B cell (primary cell): ENCODE data around the gene ATP5F1A. TPM values are rescaled to one million over a fixed set of nuclear protein-coding genes. Genes with fewer than 3 reads are reported as not detected.

ENCODE experiments used
- ATAC-seq: fragments of 200-7000 bp; cut with Tn5 transposase; one replicate; pipeline ENCODE4 v1.10.0; 2021; ENCODE audit warnings: low read depth, mild to moderate bottlenecking, moderate number of reproducible peaks, moderate library complexity
- CTCF ChIA-PET: fragments of 350-600 bp; sonication (Branson Sonifier 250); formaldehyde crosslinking; loops from one replicate; lab custom pipeline; 2021; ENCODE audit warnings: antibody characterized with exemption, inconsistent platforms; lab: Charles Lee
- POLR2A ChIA-PET: fragments of 350-600 bp; sonication (Branson Sonifier 250); formaldehyde crosslinking; loops from one replicate; lab custom pipeline; 2021; ENCODE audit warnings: antibody characterized with exemption; lab: Charles Lee
- DNase-seq: peaks from one replicate; pipeline ENCODE4 v3.0.0; 2013
- H2AFZ ChIP-seq: 2 replicates; pipeline ENCODE4 v1.6.1; 2012; ENCODE audit warnings: mild to moderate bottlenecking, low read depth, low read length; ENCODE audit not compliant: insufficient read depth, poor library complexity, severe bottlenecking
- H3K27ac ChIP-seq, 2 donors: 1 replicate in 1 of 2; 2 replicates in 1 of 2; pipeline ENCODE4 v1.5.1; 2012 to 2013; ENCODE audit warnings: low read length in 2 of 2, mild to moderate bottlenecking in 2 of 2, moderate library complexity in 1 of 2
- H3K27me3 ChIP-seq, 4 experiments: fragments of 200-600 bp in 1 of 4; sonication (generic) in 1 of 4; replicated peaks in 1 of 4; 1 replicate in 2 of 4; 2 replicates in 2 of 4; pipeline versions ENCODE4 v1.6.1 to v1.7.0; 2013 to 2016; ENCODE audit warnings: low read length in 3 of 4, mild to moderate bottlenecking in 2 of 4, mixed read lengths in 1 of 4, moderate library complexity in 1 of 4; ENCODE audit not compliant: insufficient read depth in 4 of 4, control insufficient read depth in 3 of 4; ENCODE audit errors: control extremely low read depth in 1 of 4
- H3K36me3 ChIP-seq, 2 experiments: replicated peaks in 1 of 2; 1 replicate in 1 of 2; 2 replicates in 1 of 2; pipeline versions ENCODE4 v1.6.1 to v1.7.1; 2013; ENCODE audit warnings: low read length in 1 of 2; ENCODE audit not compliant: insufficient read depth in 2 of 2, control insufficient read depth in 1 of 2; ENCODE audit errors: control extremely low read depth in 1 of 2, extremely low read depth in 1 of 2
- H3K4me1 ChIP-seq, 2 donors: fragments of 200-600 bp in 1 of 2; sonication (generic) in 1 of 2; 1 replicate in 1 of 2; 2 replicates in 1 of 2; pipeline versions ENCODE4 v1.5.1 to v1.6.1; 2013 to 2017; ENCODE audit warnings: low read length in 2 of 2; ENCODE audit not compliant: control insufficient read depth in 2 of 2, insufficient read depth in 2 of 2
- H3K4me2 ChIP-seq: replicated peaks from 2 replicates; pipeline ENCODE3; 2012; ENCODE audit warnings: mild to moderate bottlenecking, low read depth, low read length; ENCODE audit not compliant: poor library complexity, severe bottlenecking
- H3K4me3 ChIP-seq, 5 experiments: fragments of 200-600 bp in 1 of 5; sonication (generic) in 1 of 5; 1 replicate in 3 of 5; 2 replicates in 2 of 5; pipeline versions ENCODE4 v1.5.1 to v1.7.0; 2011 to 2016; ENCODE audit warnings: low read length in 4 of 5, mild to moderate bottlenecking in 4 of 5, low read depth in 2 of 5, control low read depth in 1 of 5, moderate library complexity in 1 of 5; ENCODE audit not compliant: insufficient read depth in 1 of 5; ENCODE audit errors: control extremely low read depth in 1 of 5, extremely low read depth in 1 of 5
- H3K79me2 ChIP-seq: fragments of 200-600 bp; sonication (generic); one replicate; pipeline ENCODE4 v1.6.0; 2016; ENCODE audit warnings: low read length; ENCODE audit not compliant: control insufficient read depth, insufficient read depth
- H3K9ac ChIP-seq: fragments of 200-600 bp; sonication (generic); 2 replicates; pipeline ENCODE4 v1.6.1; 2017; ENCODE audit warnings: mild to moderate bottlenecking, low read length, moderate library complexity
- H3K9me3 ChIP-seq, 3 donors: one replicate each; pipeline versions ENCODE4 v1.6.1 to v1.7.1; 2013; ENCODE audit warnings: low read length in 2 of 3; ENCODE audit not compliant: control insufficient read depth in 2 of 3, insufficient read depth in 1 of 3; ENCODE audit errors: control extremely low read depth in 1 of 3
- H4K20me1 ChIP-seq: 2 replicates; pipeline ENCODE4 v1.6.0; 2012; ENCODE audit warnings: mild to moderate bottlenecking, low read length; ENCODE audit not compliant: insufficient read depth, control insufficient read depth, poor library complexity, severe bottlenecking
- H3K27ac Mint-ChIP-seq: one replicate; pipeline ENCODE4 v1.8.0; 2021; ENCODE audit warnings: mixed read lengths
- H3K27me3 Mint-ChIP-seq: one replicate; pipeline ENCODE4 v1.8.0; 2021; ENCODE audit warnings: mixed read lengths
- H3K4me1 Mint-ChIP-seq: one replicate; pipeline ENCODE4 v1.8.0; 2021; ENCODE audit warnings: mixed read lengths
- H3K4me3 Mint-ChIP-seq: one replicate; pipeline ENCODE4 v1.8.0; 2021; ENCODE audit warnings: mixed read lengths
- H3K9me3 Mint-ChIP-seq: one replicate; pipeline ENCODE4 v1.8.0; 2022; ENCODE audit warnings: mixed read lengths; ENCODE audit not compliant: insufficient read depth
- EZH2 ChIP-seq: IDR thresholded peaks from 2 replicates; pipeline ENCODE4 v1.6.1; 2012; ENCODE audit warnings: borderline replicate concordance, low read depth, mild to moderate bottlenecking, moderate library complexity, low read length; ENCODE audit not compliant: insufficient read depth, poor library complexity, severe bottlenecking
- WGBS: methylation state at CpG from one replicate; pipeline ENCODE4 v1.1.5; 2013; ENCODE audit warnings: missing lambda C conversion rate; ENCODE audit not compliant: insufficient coverage; 5-methylcytosine and 5-hydroxymethylcytosine counted together
- intact Hi-C: fragments of 100-400 bp; cut with micrococcal nuclease; formaldehyde crosslinking; loops from one replicate; pipeline ENCODE4 v1.10.0; 2022
- polyA plus RNA-seq: library from polyadenylated mRNA; depleted of rRNA; stranded (reverse); fragments of >200 nt; gene quantifications from 2 replicates; pipeline ENCODE4 v1.2.3, GENCODE V29; 2012
- total RNA-seq, 2 donors: library from RNA; stranded (reverse); fragments of 120-200 nt in 1 of 2; gene quantifications; 1 replicate in 1 of 2; 2 replicates in 1 of 2; pipeline versions ENCODE4 v1.2.3 to v1.2.4, GENCODE V29; 2013 to 2022
- TF ChIP-seq, protein P1 (sequence below): fragments of 200-600 bp; IDR thresholded peaks from one replicate; pipeline ENCODE4 v1.8.0; 2022; ENCODE audit warnings: antibody characterized with exemption, mild to moderate bottlenecking

The ATP5F1A gene
- total and polyA plus RNA-seq, 2 donors (not counting 1 experiment from before 2014, with no cell fraction given): 225 to 235 TPM

- H3K4me2 ChIP-seq: no peak overlapping the region
- H3K4me1 ChIP-seq: no peaks in the 10 kb centered on the region
- no peak overlapping the region for H3K27ac Mint-ChIP-seq
- H3K9me3 Mint-ChIP-seq: no peaks in the 10 kb centered on the region
- ATAC-seq: no peak
- ChIA-PET CTCF (interaction anchor here (0.9 to 1.3 kb wide), 2 partner anchors 34 to 544 kb away, joined by 3 to 4 read pairs; no protein-coding TSS in a partner anchor), POLR2A (no interaction called here)
- intact Hi-C loops: no loop called here
- H3K27me3 ChIP-seq: no peaks in the 10 kb centered on the region
- H3K9ac ChIP-seq: no peak overlapping the region
- H3K79me2 ChIP-seq: peaks cover 14% of the 10 kb centered on the region
- no CpG with 5 or more reads among the region's 1 CpG for WGBS
- TF ChIP-seq, protein P1, sequence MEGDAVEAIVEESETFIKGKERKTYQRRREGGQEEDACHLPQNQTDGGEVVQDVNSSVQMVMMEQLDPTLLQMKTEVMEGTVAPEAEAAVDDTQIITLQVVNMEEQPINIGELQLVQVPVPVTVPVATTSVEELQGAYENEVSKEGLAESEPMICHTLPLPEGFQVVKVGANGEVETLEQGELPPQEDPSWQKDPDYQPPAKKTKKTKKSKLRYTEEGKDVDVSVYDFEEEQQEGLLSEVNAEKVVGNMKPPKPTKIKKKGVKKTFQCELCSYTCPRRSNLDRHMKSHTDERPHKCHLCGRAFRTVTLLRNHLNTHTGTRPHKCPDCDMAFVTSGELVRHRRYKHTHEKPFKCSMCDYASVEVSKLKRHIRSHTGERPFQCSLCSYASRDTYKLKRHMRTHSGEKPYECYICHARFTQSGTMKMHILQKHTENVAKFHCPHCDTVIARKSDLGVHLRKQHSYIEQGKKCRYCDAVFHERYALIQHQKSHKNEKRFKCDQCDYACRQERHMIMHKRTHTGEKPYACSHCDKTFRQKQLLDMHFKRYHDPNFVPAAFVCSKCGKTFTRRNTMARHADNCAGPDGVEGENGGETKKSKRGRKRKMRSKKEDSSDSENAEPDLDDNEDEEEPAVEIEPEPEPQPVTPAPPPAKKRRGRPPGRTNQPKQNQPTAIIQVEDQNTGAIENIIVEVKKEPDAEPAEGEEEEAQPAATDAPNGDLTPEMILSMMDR: no peak
- TF ChIP-seq EZH2: no peak
- no peak overlapping the region for H3K4me3 ChIP-seq
- no peak for DNase-seq
- H3K9me3 ChIP-seq: no peaks in the 10 kb centered on the region
- no peaks in the 10 kb centered on the region for H4K20me1 ChIP-seq
- peaks cover 2% of the 10 kb centered on the region for H3K4me1 Mint-ChIP-seq
- no peak overlapping the region for H2AFZ ChIP-seq
- H3K27me3 Mint-ChIP-seq: no peaks in the 10 kb centered on the region
- H3K27ac ChIP-seq: no peak overlapping the region
- H3K4me3 Mint-ChIP-seq: no peak overlapping the region
- peaks cover 2 to 34% of the 10 kb centered on the region in 2 experiments for H3K36me3 ChIP-seq
Observed at GRCh38 chr18:46113751-46114150, 15.7 kb upstream of the ATP5F1A start.

DNA sequence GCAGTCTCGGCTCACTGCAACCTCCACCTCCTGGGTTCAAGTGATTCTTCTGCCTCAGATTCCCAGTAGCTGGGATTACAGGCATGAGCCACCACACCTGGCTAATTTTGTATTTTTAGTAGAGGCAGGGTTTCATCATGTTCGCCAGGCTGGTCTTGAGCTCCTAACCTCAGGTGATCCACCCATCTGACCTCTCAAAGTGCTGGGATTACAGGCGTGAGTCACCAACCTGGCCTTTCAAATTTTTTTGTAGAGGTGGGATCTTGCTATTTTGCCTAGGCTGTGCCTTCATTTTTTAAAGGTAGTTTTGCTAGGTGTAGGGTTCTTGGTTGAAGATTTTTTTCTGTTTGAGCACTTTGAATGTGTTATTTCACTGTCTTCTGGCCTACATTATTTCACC is 12.3 kb upstream of the ATP5F1A start:
- H3K4me1 Mint-ChIP-seq: peaks cover 9% of the 10 kb centered on the region
- ATAC-seq: no peak
- no peaks in the 10 kb centered on the region for H3K9me3 Mint-ChIP-seq
- no peaks in the 10 kb centered on the region for H3K4me1 ChIP-seq
- no peaks in the 10 kb centered on the region for H3K27me3 Mint-ChIP-seq
- no peak overlapping the region for H2AFZ ChIP-seq
- no peak overlapping the region for H3K9ac ChIP-seq
- H3K27ac ChIP-seq: no peak overlapping the region
- H3K4me3 Mint-ChIP-seq: no peak overlapping the region
- peaks cover 2 to 25% of the 10 kb centered on the region in 2 experiments for H3K36me3 ChIP-seq
- ChIA-PET CTCF (interaction anchor here (0.7 kb wide), 1 partner anchor 18 kb away, joined by 3 read pairs; no protein-coding TSS in a partner anchor), POLR2A (no interaction called here)
- no peak for DNase-seq
- H3K27me3 ChIP-seq: no peaks in the 10 kb centered on the region
- TF ChIP-seq EZH2: no peak
- TF ChIP-seq, protein P1: no peak
- WGBS: no CpG with 5 or more reads among the region's 3 CpGs
- no peak overlapping the region for H3K4me2 ChIP-seq
- H4K20me1 ChIP-seq: no peaks in the 10 kb centered on the region
- intact Hi-C loops: no loop called here
- peaks cover 31% of the 10 kb centered on the region for H3K79me2 ChIP-seq
- no peak overlapping the region for H3K4me3 ChIP-seq
- no peaks in the 10 kb centered on the region for H3K9me3 ChIP-seq
- H3K27ac Mint-ChIP-seq: no peak overlapping the region
